Measurements from ENCODE around the gene LRMDA. TPM values are rescaled to one million over a fixed set of nuclear protein-coding genes. Genes with fewer than 3 reads are reported as not detected.

LRMDA gene
- total and polyA plus RNA-seq, 2 donors (not counting 1 experiment from before 2014, with no cell fraction given): 0.12 TPM; not detected in 1

- ChIA-PET CTCF (no interaction called here), POLR2A (no interaction called here)
- Histone ChIP-seq H3K4me1 (ENCODE audit: control insufficient read depth in 2 of 2, insufficient read depth in 2 of 2, low read length in 2 of 2) (no peaks in the 10 kb centered on the region), H3K27ac (ENCODE audit: low read length in 2 of 2) (no peak overlapping the region), H4K20me1 (ENCODE audit: control insufficient read depth, insufficient read depth, low read length, poor library complexity, severe bottlenecking) (no peaks in the 10 kb centered on the region), H3K9me3 (ENCODE audit: control extremely low read depth in 1 of 3, control insufficient read depth in 2 of 3, insufficient read depth in 1 of 3, low read length in 2 of 3) (no peaks in the 10 kb centered on the region), H3K79me2 (ENCODE audit: control insufficient read depth, insufficient read depth, low read length) (no peaks in the 10 kb centered on the region), H2AFZ (ENCODE audit: insufficient read depth, low read depth, low read length, poor library complexity, severe bottlenecking) (no peak overlapping the region), H3K4me2 (replicated peaks; ENCODE audit: low read depth, low read length, poor library complexity, severe bottlenecking) (no peak overlapping the region), H3K36me3 (replicated peaks in 1 of 2; ENCODE audit: control extremely low read depth in 1 of 2, control insufficient read depth in 1 of 2, extremely low read depth in 1 of 2, insufficient read depth in 2 of 2, low read length in 1 of 2) (no peaks in the 10 kb centered on the region), H3K9ac (ENCODE audit: low read length) (no peak overlapping the region), H3K27me3 (replicated peaks in 1 of 4; ENCODE audit: control extremely low read depth in 1 of 4, control insufficient read depth in 3 of 4, insufficient read depth in 4 of 4, low read length in 3 of 4) (no peaks in the 10 kb centered on the region), H3K4me3 (ENCODE audit: control extremely low read depth in 1 of 5, extremely low read depth in 1 of 5, insufficient read depth in 1 of 5, low read depth in 2 of 5, low read length in 4 of 5) (no peak overlapping the region)
- H3K27me3 Mint-ChIP-seq: peaks cover 11% of the 10 kb centered on the region
- intact Hi-C loops (cut with micrococcal nuclease): no loop called here
- peaks cover 3% of the 10 kb centered on the region for H3K9me3 Mint-ChIP-seq (ENCODE audit: insufficient read depth)
- DNase-seq (no peak), ATAC-seq (ENCODE audit: low read depth) (no peak)
- no peak overlapping the region for H3K27ac Mint-ChIP-seq
- WGBS (ENCODE audit: insufficient coverage): 16% methylated on average over 6 of the region's 8 CpGs
- TF ChIP-seq CTCF (IDR thresholded peaks at IDR 0.05) (no peak), EZH2 (IDR thresholded peaks at IDR 0.05; ENCODE audit: borderline replicate concordance, insufficient read depth, low read depth, low read length, poor library complexity, severe bottlenecking) (no peak)
- H3K4me3 Mint-ChIP-seq: no peak overlapping the region
- H3K4me1 Mint-ChIP-seq: no peaks in the 10 kb centered on the region
These were observed 872.4 kb downstream of the LRMDA start for GRCh38 chr10:76303682-76304316.

- Histone ChIP-seq H3K4me3 (ENCODE audit: control extremely low read depth in 1 of 5, extremely low read depth in 1 of 5, insufficient read depth in 1 of 5, low read depth in 2 of 5, low read length in 4 of 5) (no peak overlapping the region), H3K36me3 (replicated peaks in 1 of 2; ENCODE audit: control extremely low read depth in 1 of 2, control insufficient read depth in 1 of 2, extremely low read depth in 1 of 2, insufficient read depth in 2 of 2, low read length in 1 of 2) (no peaks in the 10 kb centered on the region), H3K27ac (ENCODE audit: low read length in 2 of 2) (no peak overlapping the region), H3K27me3 (replicated peaks in 1 of 4; ENCODE audit: control extremely low read depth in 1 of 4, control insufficient read depth in 3 of 4, insufficient read depth in 4 of 4, low read length in 3 of 4) (no peaks in the 10 kb centered on the region), H3K4me2 (replicated peaks; ENCODE audit: low read depth, low read length, poor library complexity, severe bottlenecking) (no peak overlapping the region), H3K79me2 (ENCODE audit: control insufficient read depth, insufficient read depth, low read length) (no peaks in the 10 kb centered on the region), H4K20me1 (ENCODE audit: control insufficient read depth, insufficient read depth, low read length, poor library complexity, severe bottlenecking) (no peaks in the 10 kb centered on the region), H3K9me3 (ENCODE audit: control extremely low read depth in 1 of 3, control insufficient read depth in 2 of 3, insufficient read depth in 1 of 3, low read length in 2 of 3) (no peaks in the 10 kb centered on the region), H3K4me1 (ENCODE audit: control insufficient read depth in 2 of 2, insufficient read depth in 2 of 2, low read length in 2 of 2) (no peaks in the 10 kb centered on the region), H3K9ac (ENCODE audit: low read length) (no peak overlapping the region), H2AFZ (ENCODE audit: insufficient read depth, low read depth, low read length, poor library complexity, severe bottlenecking) (no peak overlapping the region)
- DNase-seq (no peak), ATAC-seq (ENCODE audit: low read depth) (no peak)
- ChIA-PET CTCF (no interaction called here), POLR2A (no interaction called here)
- no peak for TF ChIP-seq CTCF (IDR thresholded peaks at IDR 0.05)
- H3K9me3 Mint-ChIP-seq (ENCODE audit: insufficient read depth): peaks cover 3% of the 10 kb centered on the region
- H3K4me1 Mint-ChIP-seq: no peaks in the 10 kb centered on the region
- 50% methylated on average over 1 of the region's 1 CpG for WGBS (ENCODE audit: insufficient coverage)
- no peak overlapping the region for H3K4me3 Mint-ChIP-seq
- intact Hi-C loops (cut with micrococcal nuclease): no loop called here
- no peak overlapping the region for H3K27ac Mint-ChIP-seq
- peaks cover 11% of the 10 kb centered on the region for H3K27me3 Mint-ChIP-seq
These were observed 874.6 kb downstream of the LRMDA start for GRCh38 chr10:76305930-76306615.
